Measurements from ENCODE around the gene ORMDL3. TPM values are rescaled to one million over a fixed set of nuclear protein-coding genes. Genes with fewer than 3 reads are reported as not detected.
"Not testable (repeated sequence)": the region's sequence is repeated elsewhere in the genome, so short reads cannot be mapped to it uniquely, and the experiment has no call there.

Gene ORMDL3
- polyA plus RNA-seq, 10 donors, result 38.9 to 51.5 (median 46.2) TPM

- no peak for DNase-seq
These were observed 1.2 kb downstream of the ORMDL3 start for GRCh38 chr17:39926135-39926587.

- DNase-seq, result no peak
These were observed 1.9 kb downstream of the ORMDL3 start for GRCh38 chr17:39925282-39926134.

DNA sequence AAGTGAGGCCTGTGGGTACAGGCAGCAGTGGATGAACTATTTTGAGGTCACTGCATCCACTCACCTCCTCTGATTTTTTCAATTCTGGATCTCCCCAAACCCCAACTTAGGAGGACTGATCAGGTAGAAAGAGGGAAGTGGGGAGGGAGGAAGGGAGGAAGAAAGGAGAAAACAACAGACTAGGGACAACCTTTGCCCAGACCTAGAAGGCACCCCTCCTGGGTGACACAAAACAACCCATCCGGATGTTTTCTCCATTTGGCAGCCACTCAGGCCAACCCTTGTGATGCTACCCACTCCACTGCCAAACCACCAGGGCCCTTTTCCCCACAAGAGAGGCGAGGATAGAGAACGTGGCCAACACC lies 2.7 kb downstream of the ORMDL3 start:
- no peak for DNase-seq

GRCh38 chr17:39923836-39924690 lies 3.3 kb downstream of the ORMDL3 start:
- DNase-seq, result no peak

DNA sequence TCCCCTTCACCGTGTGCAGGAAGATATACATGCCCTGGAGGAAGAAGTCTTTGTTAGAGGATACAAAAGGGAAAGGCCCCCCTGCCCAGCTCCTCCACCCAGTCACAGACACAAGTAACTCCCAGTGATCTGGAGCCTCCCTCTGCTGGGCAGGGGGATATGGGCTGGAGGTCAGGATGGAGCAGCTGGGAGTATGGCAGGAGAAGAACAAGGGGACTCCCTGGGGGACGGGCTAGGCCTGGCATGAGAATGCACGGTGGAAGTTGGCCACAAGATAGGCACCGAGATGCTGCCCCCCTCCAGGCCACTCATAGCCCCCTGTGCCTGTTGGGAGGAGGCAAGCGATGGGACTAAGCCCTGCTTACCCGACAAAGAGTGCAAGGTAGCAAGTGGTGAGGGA lies 4.2 kb downstream of the ORMDL3 start:
- no peak for DNase-seq

- no peak for DNase-seq
These were observed 5.4 kb downstream of the ORMDL3 start for GRCh38 chr17:39922006-39922405.

DNA sequence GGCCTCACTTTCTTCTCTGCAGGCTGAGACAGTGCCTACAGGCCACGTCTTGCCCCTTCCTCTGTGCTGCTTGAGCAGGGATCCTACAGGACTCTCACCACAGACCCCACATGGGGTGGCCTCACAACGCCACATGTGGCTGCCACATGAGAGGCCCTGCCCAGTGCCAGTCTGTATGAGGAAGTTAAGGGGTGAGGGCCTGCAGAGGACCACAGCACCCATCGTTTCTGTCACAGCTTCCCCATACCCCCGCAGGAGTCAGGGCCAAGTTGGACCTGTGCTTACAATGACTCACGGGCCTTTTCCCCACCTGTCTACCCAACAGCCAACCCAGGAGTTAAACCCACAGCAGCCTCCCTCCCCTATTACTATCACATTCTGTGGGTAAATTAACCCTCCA lies 6.1 kb downstream of the ORMDL3 start:
- no peak for DNase-seq

DNA sequence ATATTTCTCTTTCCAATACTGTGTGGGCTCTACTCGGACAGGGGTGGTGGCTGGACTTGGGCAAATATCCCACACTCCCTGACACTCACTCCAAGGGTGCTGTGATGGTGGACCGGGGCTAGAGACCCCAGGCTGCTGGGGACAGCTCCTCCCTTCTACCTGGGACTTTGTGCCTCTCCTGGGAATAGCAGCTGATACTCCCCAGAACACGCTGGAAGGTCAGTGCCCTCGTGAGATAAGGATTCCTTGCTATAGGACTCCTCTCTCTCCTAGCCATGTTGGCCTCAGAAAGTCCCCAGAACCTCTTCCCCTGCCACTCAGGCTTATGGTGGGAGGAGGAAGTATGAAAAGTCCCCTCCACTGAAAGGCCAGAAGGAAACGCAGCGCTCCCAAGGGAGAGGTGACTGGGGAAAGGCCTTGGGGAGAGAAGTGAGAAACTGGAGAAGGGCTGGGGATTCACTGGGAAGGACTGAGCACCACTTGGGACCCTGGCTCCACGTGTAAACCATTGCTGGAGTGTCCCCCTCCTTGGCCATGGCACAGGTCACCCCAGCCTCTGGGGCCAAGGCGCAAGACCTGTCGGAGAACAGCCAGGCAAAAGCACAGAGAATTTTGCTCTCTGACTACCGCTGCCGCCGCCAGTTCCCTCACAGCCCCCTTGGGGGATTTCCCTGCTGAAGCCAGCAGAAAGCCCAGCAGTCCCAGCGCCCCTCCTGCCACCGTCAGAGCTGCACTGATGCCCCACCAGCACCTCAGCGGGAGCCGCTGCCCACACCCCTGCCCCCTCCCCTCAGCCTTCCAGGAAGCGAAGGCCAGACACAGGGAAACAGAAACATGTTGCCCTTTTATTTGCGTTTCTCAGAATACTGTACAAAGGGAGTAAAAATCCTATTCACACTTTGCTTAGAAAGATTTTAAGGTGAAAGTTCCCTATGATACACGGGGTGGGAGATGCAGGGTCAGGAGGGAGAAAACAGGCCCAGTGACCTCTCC lies 6.9 kb downstream of the ORMDL3 start:
- DNase-seq, result no peak

GRCh38 chr17:39919087-39919683 lies 8.2 kb downstream of the ORMDL3 start:
- DNase-seq, result no peak

- no peak for DNase-seq
These were observed 10.5 kb downstream of the ORMDL3 start for GRCh38 chr17:39916918-39917317.

- DNase-seq, result no peak
These were observed 11.8 kb downstream of the ORMDL3 start for GRCh38 chr17:39915559-39915958.

- no peak for DNase-seq
These were observed 13.4 kb downstream of the ORMDL3 start for GRCh38 chr17:39913989-39914388.

DNA sequence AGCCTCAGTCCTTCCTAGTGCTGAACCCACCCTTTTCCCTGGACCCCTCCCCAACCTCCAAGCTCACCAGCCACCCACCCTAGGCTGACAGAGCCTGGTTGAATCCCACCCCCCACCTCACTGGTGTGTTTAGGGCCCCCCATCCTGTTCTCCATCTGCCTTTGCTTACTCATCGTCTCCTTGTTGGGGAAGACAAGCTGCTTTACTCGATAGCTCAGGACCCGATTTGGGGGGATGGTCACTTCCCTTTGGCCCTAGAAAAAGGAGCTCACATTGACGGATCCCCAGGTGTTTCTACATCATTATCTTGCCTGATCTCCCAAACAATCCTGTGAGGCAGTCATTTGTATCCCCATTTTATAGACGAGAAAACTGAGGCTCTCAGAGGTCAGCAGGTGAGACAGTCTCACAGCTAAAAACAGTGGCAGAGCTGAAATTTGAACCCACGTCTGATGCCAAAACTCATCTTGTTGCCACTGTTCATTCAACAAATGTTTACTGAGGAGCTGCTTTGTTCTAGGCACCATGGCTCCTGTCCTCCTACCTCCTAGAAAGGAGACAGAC lies 18.5 kb downstream of the ORMDL3 start:
- DNase-seq, result no peak

GRCh38 chr17:39904990-39905288 lies 22.5 kb downstream of the ORMDL3 start:
- no peak for DNase-seq

DNA sequence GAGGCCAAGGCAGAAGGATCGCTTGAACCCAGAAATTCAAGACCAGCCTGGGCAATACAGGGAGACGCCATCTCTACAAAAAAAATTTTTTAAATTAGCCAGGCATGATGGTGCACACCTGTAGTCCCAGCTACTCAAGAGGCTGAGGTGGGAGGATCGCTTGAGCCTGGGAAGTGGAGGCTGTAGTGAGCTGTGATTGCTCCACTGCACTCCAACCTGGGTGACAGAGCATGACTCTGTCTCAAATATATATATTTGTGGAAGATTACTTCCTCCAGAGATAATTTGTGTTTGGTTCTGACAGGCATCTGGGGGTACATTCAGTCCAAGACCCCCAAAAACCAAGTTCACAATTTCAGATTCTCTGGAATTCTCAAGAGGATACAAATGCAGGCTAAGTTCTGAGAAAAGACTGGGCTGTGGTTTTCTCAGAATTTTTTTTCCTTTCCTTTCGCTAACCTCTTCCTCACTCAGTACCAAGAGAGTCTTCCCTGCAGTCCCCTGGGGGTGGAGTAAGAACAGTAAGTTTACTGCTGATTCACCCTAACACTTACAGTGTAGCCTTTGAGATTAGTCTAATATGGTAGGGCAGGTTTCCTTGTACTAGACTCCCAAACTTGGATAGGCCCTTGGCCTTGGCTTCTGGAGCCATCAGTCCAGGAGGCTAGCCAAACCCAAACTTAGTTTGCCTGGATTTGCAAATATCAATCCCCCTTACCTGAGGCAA lies 24.1 kb downstream of the ORMDL3 start:
- no peak for DNase-seq

DNA sequence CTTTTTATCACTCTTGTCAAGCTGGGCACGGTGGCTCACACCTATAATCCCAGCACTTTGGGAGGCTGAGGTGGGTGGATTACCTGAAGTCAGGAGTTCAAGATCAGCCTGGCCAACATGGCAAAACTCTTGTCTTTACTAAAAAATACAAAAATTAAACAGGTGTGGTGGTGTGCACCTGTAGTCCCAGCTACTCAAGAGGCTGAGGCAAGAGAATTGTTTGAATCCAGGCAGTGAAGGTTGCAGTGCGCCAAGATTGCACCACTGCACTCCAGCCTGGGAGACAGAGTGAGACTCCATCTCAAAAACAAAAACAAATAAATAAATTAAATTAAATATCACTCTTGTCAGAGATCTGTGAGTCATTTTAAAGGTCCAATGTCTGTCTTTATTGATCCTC lies 25.4 kb downstream of the ORMDL3 start:
- DNase-seq, result not testable (repeated sequence)

- DNase-seq, result no peak
These were observed 28.2 kb downstream of the ORMDL3 start for GRCh38 chr17:39899215-39899614.

DNA sequence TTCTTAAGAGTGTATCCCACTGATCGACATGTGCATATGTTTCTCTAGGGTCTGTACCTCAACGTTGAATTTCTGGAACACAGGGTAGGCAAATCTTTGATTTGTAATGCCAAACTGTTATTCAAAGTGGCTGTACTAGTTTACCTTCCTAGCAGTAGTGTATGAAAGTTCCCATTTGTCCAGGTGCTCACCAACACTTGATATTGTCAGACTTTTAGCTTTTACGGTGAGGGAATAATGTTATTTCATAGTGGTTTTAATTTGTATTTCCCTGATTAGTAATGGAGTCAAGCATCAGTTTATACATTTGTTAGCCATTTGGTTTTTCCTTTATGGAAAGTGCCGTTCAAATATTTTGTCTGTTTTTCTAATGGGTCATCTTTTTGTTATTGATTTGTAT lies 29.3 kb downstream of the ORMDL3 start:
- no peak for DNase-seq

DNA sequence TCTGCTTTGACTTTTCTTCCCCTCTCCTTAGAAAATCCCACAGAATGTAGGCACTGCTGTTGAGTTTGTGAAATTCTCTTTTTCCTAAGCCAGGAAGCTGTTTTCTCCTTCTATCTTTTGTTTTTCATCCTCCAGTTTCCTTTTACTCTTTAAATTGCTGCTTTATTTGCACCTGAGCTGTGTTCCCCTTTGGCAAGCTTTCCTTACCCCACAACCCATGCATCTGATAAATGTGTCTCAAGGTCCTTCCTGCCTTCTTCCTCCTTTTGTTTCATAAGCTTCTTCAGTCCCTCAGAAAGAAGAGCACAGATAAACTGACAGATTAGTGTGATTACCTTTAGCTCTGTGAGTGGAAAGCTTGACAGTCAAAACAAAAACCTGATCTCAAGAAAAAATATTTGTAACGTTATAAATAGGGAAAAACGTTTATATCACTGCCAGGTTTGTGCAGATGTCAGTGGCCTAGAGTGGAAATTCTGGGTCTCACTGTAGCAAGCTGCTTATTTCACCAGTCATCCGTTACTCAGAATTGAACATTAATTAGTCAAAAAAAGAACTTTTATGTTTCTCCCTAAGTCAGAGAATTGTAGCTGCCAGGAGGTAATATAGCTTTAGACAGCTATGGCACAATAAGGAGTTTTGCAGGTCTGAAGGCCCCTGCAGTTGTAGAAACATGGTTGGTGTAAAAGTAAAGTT lies 32.6 kb downstream of the ORMDL3 start:
- no peak for DNase-seq

GRCh38 chr17:39889200-39889599 lies 38.2 kb downstream of the ORMDL3 start:
- no peak for DNase-seq

Data from muscle of back (tissue), 11 donors.